GM12801 (cell line): ENCODE results near the gene ZNF688.

Experiments
- TF ChIP-seq, protein P1 (sequence below): IDR thresholded peaks from one replicate; pipeline ENCODE4 v1.5.1; 2011; ENCODE audit warnings: control low read depth; ENCODE audit not compliant: insufficient read length; ENCODE audit errors: extremely low read depth

ZNF688 gene

DNA sequence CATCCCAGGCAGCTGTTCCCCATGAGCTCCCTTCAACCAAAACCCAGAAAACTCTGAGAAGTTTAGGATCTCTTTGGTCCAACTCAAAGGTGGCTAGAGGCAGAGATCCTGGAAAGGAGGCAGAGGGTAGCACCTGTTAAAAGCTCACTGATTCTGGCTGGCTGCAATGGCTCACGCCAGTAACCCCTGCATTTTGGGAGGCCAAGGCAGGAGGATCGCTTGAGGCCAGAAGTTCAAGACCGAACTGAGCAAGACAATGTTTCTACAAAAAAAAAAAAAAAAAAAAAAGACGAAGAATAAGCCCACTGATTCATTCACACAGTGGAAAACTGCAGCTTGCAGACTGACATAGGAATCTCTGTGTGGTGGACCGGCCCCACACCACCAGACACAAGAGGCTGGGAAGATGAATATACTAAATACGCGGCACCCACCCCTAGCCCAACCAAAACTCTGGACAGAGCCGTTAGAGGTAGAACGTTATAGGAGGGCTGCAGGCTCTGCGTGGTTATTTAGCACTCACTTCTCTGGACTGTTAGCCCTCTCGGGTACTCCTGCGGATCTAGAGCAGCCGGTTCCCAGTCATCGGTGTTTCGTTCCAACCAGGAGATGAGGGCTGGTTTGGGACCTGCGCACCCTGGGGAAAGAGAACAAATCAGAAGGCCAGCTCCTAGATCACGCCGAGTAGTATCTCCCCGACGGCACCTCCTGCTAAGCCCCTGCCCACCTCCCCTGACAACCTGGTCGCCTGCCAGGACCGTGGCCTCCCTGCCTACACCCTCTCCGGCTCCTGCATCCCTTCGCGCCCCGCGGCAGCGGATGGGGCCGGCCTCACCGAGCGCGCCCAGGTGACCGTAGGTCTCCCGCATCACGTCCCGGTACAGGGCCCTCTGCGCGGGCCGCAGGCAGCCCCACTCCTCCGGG, 37.8 kb upstream of the ZNF688 start:
- TF ChIP-seq, protein P1, sequence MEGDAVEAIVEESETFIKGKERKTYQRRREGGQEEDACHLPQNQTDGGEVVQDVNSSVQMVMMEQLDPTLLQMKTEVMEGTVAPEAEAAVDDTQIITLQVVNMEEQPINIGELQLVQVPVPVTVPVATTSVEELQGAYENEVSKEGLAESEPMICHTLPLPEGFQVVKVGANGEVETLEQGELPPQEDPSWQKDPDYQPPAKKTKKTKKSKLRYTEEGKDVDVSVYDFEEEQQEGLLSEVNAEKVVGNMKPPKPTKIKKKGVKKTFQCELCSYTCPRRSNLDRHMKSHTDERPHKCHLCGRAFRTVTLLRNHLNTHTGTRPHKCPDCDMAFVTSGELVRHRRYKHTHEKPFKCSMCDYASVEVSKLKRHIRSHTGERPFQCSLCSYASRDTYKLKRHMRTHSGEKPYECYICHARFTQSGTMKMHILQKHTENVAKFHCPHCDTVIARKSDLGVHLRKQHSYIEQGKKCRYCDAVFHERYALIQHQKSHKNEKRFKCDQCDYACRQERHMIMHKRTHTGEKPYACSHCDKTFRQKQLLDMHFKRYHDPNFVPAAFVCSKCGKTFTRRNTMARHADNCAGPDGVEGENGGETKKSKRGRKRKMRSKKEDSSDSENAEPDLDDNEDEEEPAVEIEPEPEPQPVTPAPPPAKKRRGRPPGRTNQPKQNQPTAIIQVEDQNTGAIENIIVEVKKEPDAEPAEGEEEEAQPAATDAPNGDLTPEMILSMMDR, result no peak

DNA sequence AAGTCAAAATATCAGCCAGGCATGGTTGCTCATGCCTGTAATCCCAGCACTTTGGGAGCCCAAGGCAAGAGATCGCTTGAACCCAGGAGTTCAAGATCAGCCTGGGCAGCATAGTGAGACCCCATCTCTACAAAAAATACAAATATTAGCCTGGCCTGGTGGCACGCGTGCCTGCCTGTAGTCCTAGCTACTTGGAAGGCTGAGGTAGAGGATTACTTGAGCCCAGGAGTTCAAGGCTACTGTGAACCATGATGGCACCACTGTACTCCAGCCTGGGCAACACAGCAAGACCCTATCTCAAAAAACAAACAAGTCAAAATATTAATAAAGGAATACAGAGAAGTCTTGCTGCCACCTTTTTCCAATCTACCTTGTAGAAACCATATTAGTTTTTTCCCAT, 34.5 kb upstream of the ZNF688 start:
- TF ChIP-seq, protein P1, result no peak

DNA sequence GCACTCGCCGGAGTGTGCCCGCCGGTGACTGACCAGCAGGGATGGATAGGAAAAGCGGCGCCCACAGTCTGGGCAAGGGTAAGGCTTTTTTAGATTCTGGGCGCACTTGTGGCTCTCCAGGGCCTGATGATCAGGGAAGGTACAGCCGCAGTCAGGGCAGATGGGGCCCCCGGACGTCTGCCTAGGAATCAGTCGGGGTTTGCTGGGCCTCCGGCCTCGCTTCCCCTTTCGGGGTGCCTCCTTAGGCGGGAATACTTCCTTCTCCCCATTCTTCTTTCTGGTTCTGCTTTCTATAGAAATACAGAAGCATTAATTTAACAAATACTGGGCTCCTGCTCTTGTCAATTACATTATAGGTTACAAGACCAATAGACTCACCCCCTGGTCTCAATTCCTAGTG, 33.6 kb upstream of the ZNF688 start:
- TF ChIP-seq, protein P1, result no peak

DNA sequence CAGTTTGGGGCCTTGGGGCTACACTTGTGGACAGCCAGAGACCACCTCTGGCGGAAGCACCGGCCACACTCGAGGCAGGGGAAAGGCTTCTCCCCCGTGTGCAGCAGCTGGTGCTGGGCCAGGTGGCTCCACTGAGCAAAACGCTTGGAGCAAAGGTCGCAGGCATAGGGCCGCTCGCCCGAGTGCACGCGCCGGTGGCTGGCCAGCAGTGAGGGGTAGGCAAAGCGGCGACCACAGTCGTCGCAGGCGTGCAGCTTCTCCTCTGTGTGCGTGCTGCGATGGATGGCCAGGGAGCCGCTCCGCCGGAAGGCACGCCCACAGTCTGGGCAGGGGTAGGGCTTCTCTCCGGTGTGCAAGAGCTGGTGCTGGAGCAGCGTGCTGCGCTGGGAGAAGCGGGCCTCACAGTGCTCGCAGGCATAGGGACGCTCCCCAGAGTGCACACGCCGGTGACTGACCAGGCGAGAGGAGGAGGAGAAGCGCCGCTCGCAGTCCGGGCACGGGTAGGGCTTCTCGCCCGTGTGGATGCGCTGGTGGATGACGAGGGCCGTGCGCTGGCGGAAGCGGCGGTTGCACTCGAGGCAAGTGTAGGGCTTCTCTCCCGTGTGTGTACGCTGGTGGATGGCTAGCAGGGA, 32.9 kb upstream of the ZNF688 start:
- TF ChIP-seq, protein P1, result no peak

DNA sequence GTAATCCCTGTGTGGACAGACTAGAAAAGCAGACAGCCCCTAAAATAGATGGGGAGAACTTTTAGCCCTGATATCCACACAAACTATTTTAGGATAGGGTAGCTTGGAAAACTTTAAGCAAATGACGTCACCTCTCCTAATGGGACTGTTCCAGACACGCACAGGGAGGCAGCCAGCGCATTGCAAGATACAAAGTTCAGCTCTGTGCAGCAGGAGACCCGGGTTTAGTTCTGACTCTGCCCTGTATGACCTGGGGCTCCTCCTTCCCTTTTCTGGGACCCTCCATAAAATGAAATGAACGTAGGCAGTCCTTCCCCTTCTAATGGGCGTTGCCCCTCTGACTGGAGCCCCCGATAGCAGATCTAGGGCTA, 32.4 kb upstream of the ZNF688 start:
- TF ChIP-seq, protein P1, result no peak

DNA sequence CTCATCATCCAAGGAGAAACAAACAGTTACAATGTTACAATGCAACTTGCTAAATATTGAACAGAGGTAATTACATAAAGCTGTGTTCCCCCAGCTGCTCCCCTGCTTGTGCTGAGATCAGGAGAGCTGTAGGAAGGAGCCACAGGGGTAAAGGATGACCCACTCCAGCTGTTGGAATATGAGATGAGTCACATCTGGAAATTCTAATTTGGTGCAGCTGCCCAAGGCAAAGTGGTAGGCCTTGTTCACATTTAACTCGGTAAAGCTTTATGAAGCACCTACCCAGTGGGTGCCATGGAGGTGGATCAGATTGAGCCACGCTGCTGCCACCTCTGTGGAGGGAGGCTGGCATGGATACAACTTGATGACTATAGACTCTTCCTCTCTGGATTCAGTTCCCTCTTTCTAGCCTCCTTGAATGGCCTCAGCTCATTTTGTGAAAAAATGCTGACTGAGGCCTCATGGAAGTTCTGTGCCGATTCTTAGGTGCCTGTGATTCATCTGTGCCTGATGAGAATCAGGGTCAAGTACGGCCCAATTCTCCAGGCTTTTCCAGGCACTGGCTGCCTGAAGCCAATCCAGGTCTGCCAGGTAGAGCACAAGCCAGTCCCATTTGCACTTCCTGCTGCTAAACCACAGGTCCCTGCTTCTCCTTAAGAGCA, 31.2 kb upstream of the ZNF688 start:
- TF ChIP-seq, protein P1, result no peak

DNA sequence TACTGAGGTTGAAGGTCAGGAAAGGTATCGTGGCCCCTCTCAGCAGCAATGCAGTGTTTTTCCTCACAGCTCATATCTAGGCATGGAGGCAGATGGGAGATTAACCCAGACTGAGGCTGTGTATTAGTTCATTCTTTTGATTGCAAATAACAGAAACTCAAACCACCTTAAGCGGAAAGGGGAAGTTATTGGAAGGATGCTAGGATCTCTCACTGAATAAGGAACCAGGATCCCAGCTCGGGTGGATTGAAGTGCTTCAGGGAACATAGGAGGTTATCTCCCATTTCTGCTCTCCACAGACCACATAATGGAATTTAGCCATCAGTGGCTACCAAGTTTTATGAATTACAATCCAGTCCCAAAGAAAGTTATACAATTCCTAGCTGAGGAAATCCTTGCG, 30.5 kb upstream of the ZNF688 start:
- TF ChIP-seq, protein P1, result no peak
